NT2/D1 (cell line): ENCODE measurements around the gene ERICH3.

Source experiments
- DNase-seq: peaks from one replicate; pipeline ENCODE4 v3.0.0-alpha.2; 2011; ENCODE audit warnings: low read depth, low spot score
- H3K27me3 ChIP-seq: 2 replicates; pipeline ENCODE4 v1.6.0; 2011; ENCODE audit warnings: mild to moderate bottlenecking; ENCODE audit not compliant: insufficient read length, insufficient read depth
- H3K36me3 ChIP-seq: 2 replicates; pipeline ENCODE4 v1.6.1; 2011; ENCODE audit warnings: mild to moderate bottlenecking, low read length, mixed read lengths; ENCODE audit not compliant: insufficient read depth, insufficient read length
- H3K4me1 ChIP-seq: 2 replicates; pipeline ENCODE4 v1.5.1; 2011; ENCODE audit not compliant: insufficient read depth, insufficient read length
- H3K4me3 ChIP-seq: 2 replicates; pipeline ENCODE4 v1.5.1; 2011; ENCODE audit warnings: low read depth; ENCODE audit not compliant: insufficient read length
- H3K9ac ChIP-seq: 2 replicates; pipeline ENCODE4 v1.6.0; 2011; ENCODE audit warnings: low read depth; ENCODE audit not compliant: insufficient read length
- H3K9me3 ChIP-seq: 2 replicates; pipeline ENCODE4 v1.5.1; 2011; ENCODE audit warnings: mild to moderate bottlenecking, low read length; ENCODE audit not compliant: insufficient read depth
- SUZ12 ChIP-seq: IDR thresholded peaks from 2 replicates; pipeline ENCODE4 v1.6.1; 2011; ENCODE audit not compliant: insufficient read length, insufficient read depth; ENCODE audit errors: extremely low read depth
- YY1 ChIP-seq: IDR thresholded peaks from 2 replicates; pipeline ENCODE4 v1.6.1; 2011; ENCODE audit not compliant: insufficient read length, insufficient read depth
- ZNF274 ChIP-seq: IDR thresholded peaks from 2 replicates; pipeline ENCODE4 v1.6.1; 2011; ENCODE audit warnings: mild to moderate bottlenecking, low read depth, low read length

ERICH3 gene, protein sequence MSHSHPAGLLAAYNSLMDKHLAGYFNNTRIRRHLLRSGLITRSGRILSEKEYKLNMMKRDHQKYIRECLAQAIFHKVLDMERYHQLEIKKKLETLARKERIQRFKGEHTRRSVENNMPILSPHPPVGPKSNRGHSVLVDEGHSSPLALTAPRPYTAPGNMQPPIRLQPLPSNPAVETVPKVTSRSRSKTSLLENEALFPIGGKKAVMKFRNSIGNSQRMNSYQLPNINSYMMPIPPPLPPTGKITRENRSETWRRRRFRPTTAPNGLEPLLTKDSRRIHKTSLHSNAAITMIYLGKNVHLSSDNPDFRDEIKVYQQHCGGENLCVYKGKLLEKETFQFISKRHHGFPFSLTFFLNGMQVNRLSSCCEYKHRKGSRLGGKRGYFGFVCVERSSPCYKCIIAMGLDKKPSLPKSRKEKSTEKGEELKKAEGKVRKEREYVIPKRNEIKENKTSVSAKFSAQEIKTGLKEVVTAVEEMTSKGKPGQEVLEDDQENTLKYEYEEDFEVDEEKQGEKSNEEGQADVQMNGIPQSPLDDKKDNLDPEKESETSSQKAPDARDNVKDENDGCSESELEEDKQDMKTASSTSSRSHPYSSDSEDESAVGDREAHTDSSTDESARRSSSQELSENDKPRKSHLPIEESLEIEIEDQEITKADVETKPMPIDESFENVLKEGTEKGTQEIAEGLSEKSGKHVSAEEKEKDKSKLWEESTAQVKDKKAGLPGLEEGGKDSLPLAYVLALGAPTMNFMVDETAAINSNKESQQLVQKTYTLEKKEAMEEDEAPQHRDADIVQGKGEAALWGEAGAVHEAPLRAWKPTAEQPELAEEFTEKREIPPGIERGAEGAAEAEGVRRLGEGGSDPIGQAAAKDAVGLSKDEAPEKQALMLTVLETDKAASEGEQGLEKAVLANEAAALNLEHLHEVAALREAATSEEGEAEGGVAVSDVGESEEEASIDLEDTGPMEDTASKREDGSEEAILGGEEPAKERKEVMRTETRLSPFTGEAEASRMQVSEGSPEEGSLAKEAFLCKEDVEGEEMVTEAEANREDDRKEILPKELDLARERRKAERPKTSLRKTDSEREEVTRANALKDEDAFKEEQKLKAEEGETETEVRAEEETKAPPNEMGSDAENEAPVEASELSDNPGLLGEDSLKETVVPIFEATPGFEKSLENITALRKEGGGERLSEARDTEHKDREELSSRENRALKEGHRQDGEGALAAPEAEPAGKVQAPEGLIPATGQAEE (N-terminal part only)

DNA sequence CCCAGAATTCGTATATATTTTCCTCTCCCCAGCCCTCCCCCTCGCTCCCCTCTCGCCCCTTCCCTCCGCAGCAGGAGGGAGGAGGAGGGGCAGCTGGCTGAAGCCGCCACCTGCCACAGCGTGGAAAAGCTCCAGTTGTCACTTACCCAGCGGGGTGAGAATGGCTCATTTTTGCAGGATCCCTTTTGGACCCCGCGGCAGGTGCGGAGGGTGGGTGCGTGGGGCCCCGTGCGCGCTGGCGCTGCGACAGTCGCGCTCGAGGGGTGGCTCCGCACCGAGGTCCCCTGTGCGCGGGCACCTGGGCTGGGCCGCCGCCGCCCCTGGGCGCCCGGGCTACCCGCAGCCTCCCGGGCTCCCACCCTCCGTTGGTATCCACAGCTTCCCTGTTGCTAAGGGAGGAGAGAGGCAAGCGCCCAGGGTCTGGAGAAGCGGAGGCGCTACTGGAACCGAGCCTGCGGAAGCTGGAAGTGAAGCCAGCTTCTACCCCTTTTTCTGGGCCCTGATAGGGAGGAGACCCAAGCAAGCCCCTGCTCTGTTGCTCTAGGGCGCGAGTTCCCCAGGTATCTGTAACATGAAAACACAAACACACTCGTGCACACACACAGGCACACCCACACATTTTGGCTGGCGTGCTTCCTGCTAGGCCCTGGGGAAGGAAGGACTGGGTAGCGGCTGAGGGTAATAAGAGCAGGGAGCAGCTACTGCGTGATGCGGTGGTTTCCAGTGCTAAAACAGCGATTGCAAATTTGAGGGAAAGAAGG is at the start of gene ERICH3:
ERICH3 (minus strand) TSS at position 442 of the 761 bp plus-strand sequence; CDS start at position 169, 273 bp downstream.
- H3K9ac ChIP-seq, result no peak within 1 kb of the TSS
- no peak for DNase-seq
- no peak within 1 kb of the TSS for H3K4me3 ChIP-seq
- H3K9me3 ChIP-seq, result no peaks in the 10 kb centered on the region
- peaks cover 4% of the 10 kb centered on the region for H3K4me1 ChIP-seq
- TF ChIP-seq YY1 (no peak), ZNF274 (no peak), SUZ12 (no peak)
- H3K36me3 ChIP-seq, result no peaks in the 10 kb centered on the region
- no peaks in the 10 kb centered on the region for H3K27me3 ChIP-seq

DNA sequence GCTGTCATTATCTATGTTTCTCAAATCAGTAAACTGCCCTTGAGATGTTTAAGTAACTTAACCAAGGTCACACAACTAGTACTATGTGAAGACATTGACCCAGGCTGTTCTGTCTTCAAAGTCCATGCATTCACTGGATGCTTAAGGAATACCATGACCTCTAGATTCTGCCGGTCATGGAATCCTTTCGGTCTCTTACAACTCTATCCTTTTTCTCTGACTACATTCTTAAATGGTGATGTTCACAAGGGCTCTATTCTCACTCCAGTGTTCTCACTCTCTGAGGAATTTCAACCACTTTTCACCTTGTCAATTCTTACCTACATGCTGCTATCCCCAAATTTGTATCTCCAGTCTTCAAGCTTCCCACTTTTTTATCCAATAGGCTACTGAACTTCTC is 44.0 kb upstream of the ERICH3 start:
- Histone ChIP-seq H3K9ac (no peak overlapping the region), H3K4me3 (no peak overlapping the region), H3K9me3 (no peaks in the 10 kb centered on the region), H3K27me3 (no peaks in the 10 kb centered on the region), H3K36me3 (peaks cover 90% of the 10 kb centered on the region), H3K4me1 (no peaks in the 10 kb centered on the region)
- no peak for DNase-seq
- TF ChIP-seq ZNF274 (no peak), YY1 (no peak), SUZ12 (no peak)

DNA sequence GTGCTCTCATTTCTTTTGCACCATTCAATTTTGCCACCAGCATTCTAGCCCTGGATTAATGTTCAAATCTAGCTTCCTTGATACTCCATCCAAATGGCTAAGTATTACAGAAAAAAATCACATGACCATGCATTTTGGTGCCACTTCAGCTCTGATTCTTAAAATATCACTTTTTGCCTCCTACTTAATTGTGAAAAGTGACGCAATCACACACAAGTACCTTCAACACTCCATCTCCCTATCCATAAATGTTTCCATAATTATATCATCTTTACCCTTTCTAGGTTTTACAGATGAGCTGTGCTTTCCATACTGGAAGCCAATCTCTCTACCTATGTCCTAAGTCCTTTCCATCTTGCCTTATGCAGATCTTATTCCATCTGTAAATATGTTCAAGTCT is 43.2 kb upstream of the ERICH3 start:
- TF ChIP-seq YY1 (no peak), ZNF274 (no peak), SUZ12 (no peak)
- Histone ChIP-seq H3K36me3 (peaks cover 89% of the 10 kb centered on the region), H3K9ac (no peak overlapping the region), H3K27me3 (no peaks in the 10 kb centered on the region), H3K4me1 (no peaks in the 10 kb centered on the region), H3K4me3 (no peak overlapping the region), H3K9me3 (no peaks in the 10 kb centered on the region)
- no peak for DNase-seq

DNA sequence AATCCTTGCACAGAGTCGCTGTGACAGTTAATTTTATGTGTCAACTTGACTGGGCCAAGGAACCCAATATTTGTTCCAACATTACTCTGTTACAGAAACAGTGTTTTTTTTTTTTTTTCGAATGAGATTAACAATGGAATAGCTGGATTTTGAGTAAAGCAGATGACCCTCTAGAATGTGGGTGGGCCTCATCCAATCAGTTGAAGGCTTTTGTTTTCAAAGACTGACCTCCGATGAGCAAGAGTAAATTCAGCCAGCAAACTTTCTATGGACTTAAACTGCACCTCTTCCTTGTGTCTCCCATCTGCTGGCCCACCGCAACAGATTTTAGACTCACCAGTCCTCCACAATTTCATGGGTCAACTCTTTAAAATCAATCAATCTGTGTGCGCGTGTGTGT is 42.2 kb upstream of the ERICH3 start:
- Histone ChIP-seq H3K36me3 (peaks cover 89% of the 10 kb centered on the region), H3K9ac (no peak overlapping the region), H3K4me1 (no peaks in the 10 kb centered on the region), H3K27me3 (no peaks in the 10 kb centered on the region), H3K9me3 (no peaks in the 10 kb centered on the region), H3K4me3 (no peak overlapping the region)
- no peak for TF ChIP-seq SUZ12
- no peak for TF ChIP-seq ZNF274
- no peak for TF ChIP-seq YY1
- no peak for DNase-seq

DNA sequence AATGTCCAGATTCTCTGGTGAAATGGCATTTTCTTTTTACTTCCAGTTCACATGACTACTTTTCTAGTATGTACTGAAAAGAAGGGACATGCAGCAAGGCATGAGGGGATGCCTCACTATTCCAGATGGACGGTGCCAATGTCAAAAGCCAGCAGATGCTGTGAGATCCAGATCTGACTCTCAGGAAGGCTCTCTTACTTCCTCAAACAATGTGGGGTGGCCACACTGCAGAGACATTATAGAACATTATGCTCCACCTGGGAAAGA is 41.6 kb upstream of the ERICH3 start:
- H3K27me3 ChIP-seq, result no peaks in the 10 kb centered on the region
- DNase-seq, result no peak
- no peak overlapping the region for H3K9ac ChIP-seq
- H3K36me3 ChIP-seq, result peaks cover 90% of the 10 kb centered on the region
- H3K4me3 ChIP-seq, result no peak overlapping the region
- H3K4me1 ChIP-seq, result no peaks in the 10 kb centered on the region
- TF ChIP-seq YY1 (no peak), SUZ12 (no peak), ZNF274 (no peak)
- H3K9me3 ChIP-seq, result no peaks in the 10 kb centered on the region

DNA sequence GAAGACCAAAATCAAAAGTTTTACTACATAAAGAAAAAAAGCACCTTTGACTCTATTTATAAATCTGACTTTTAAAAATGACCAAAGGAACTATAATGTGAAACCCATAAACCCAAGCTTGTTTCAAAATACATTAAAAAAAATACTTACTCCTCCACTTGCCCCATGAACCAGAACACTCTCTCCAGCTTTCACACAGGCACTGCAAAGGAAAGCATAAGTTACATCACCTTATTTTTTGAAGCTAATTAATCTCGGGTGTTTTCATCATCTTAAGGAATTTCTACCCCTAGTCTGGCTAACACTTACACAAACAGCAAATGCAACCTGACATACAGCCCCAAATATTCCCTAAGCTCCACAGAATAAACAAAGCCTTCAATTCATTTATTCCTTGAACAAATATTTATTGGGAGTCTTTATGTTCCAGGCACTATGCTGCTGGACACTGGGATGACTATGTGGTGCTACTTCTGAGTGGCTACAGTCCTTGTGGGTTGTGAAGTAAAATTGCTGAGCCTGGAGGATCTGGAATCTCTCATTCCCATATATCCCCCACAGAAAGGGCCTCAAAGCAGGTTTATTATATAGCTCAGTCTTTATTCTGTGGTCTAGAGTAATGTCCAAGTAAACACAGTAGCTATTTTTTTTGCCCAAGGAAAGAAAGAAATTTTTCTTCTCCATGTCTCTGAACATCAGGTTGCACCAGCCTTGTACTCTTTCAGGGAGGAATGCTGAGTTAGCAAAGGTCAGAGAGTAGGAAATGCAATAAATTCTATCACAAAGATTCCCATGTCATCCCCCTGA is 41.0 kb upstream of the ERICH3 start:
- Histone ChIP-seq H3K27me3 (no peaks in the 10 kb centered on the region), H3K4me1 (no peaks in the 10 kb centered on the region), H3K4me3 (no peak overlapping the region), H3K9ac (no peak overlapping the region), H3K9me3 (no peaks in the 10 kb centered on the region), H3K36me3 (peaks cover 90% of the 10 kb centered on the region)
- no peak for TF ChIP-seq YY1
- no peak for DNase-seq
